Upper lobe of right lung (tissue), 1 donor: ENCODE results near the gene NAALADL2. TPM values are rescaled to one million over a fixed set of nuclear protein-coding genes. Genes with fewer than 3 reads are reported as not detected.
A peak's percentile ranks its signal among the peaks of the same experiment; 100 is the strongest.
"Not testable (repeated sequence)": the region's sequence is repeated elsewhere in the genome, so short reads cannot be mapped to it uniquely, and the experiment has no call there.

ENCODE experiments used
- ATAC-seq: fragments of 200-7000 bp; cut with Tn5 transposase; one replicate; pipeline ENCODE4 v1.9.1; 2020; ENCODE audit warnings: mild to moderate bottlenecking, moderate library complexity
- DNase-seq: peaks from one replicate; pipeline ENCODE4 v3.0.0-alpha.2; 2020
- H3K27ac ChIP-seq: fragments of 200-600 bp; one replicate; pipeline ENCODE4 v1.8.0; 2022
- H3K27me3 ChIP-seq: fragments of 200-600 bp; one replicate; pipeline ENCODE4 v1.8.0; 2022; ENCODE audit warnings: mild to moderate bottlenecking
- H3K36me3 ChIP-seq: fragments of 200-600 bp; one replicate; pipeline ENCODE4 v1.8.0; 2022
- H3K4me1 ChIP-seq: fragments of 200-600 bp; one replicate; pipeline ENCODE4 v1.8.0; 2022
- H3K4me3 ChIP-seq: fragments of 200-600 bp; one replicate; pipeline ENCODE4 v1.8.0; 2022; ENCODE audit warnings: mild to moderate bottlenecking
- H3K9me3 ChIP-seq: fragments of 200-600 bp; one replicate; pipeline ENCODE4 v1.8.0; 2022
- intact Hi-C: fragments of 100-400 bp; cut with DNase I; formaldehyde crosslinking; loops from one replicate; pipeline ENCODE4 v1.11.0; 2022
- total RNA-seq: library from RNA; stranded (reverse); fragmentation: NEBNext Ultra II Directional; extraction: Animal tissue kit (Norgen Biotek cat#: 25700); gene quantifications from one replicate; pipeline ENCODE4 v1.2.1, GENCODE V29; 2021
- TF ChIP-seq, protein P1 (sequence below): fragments of 200-600 bp; IDR thresholded peaks from one replicate; pipeline ENCODE4 v1.8.0; 2022; ENCODE audit warnings: antibody characterized with exemption
- donor health status: DM: no; HTN: yes; CAD: no; lungs with severe emphysema.

The NAALADL2 gene
- total RNA-seq, 1 donor from 2014 or later, result 8.5 TPM

DNA sequence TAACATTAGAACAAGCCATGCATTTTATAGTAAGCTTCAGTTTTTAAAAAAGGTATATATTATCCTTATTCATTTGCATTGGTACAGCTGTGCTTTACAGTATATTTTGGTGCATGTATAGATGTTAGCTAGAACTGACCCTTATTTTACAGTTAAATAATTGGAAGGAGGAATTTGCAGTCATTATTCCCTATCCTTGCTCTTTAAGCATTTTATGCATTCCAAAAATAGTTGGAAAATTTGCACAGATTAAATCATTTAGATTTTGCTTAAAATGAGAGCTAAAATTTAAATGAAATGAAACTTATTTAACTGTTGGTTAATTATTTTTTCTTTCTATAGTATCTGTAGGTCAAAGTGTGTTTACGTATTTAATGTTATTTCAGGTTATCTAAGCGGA is 667.1 kb downstream of the NAALADL2 start:
- Histone ChIP-seq H3K27me3 (no peaks in the 10 kb centered on the region), H3K9me3 (no peaks in the 10 kb centered on the region), H3K4me1 (no peaks in the 10 kb centered on the region), H3K4me3 (peak overlapping the region; percentile 40), H3K27ac (no peak overlapping the region), H3K36me3 (no peaks in the 10 kb centered on the region)
- ATAC-seq (no peak), DNase-seq (no peak)
- TF ChIP-seq, protein P1, sequence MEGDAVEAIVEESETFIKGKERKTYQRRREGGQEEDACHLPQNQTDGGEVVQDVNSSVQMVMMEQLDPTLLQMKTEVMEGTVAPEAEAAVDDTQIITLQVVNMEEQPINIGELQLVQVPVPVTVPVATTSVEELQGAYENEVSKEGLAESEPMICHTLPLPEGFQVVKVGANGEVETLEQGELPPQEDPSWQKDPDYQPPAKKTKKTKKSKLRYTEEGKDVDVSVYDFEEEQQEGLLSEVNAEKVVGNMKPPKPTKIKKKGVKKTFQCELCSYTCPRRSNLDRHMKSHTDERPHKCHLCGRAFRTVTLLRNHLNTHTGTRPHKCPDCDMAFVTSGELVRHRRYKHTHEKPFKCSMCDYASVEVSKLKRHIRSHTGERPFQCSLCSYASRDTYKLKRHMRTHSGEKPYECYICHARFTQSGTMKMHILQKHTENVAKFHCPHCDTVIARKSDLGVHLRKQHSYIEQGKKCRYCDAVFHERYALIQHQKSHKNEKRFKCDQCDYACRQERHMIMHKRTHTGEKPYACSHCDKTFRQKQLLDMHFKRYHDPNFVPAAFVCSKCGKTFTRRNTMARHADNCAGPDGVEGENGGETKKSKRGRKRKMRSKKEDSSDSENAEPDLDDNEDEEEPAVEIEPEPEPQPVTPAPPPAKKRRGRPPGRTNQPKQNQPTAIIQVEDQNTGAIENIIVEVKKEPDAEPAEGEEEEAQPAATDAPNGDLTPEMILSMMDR, result no peak
- intact Hi-C loops, result no loop called here

DNA sequence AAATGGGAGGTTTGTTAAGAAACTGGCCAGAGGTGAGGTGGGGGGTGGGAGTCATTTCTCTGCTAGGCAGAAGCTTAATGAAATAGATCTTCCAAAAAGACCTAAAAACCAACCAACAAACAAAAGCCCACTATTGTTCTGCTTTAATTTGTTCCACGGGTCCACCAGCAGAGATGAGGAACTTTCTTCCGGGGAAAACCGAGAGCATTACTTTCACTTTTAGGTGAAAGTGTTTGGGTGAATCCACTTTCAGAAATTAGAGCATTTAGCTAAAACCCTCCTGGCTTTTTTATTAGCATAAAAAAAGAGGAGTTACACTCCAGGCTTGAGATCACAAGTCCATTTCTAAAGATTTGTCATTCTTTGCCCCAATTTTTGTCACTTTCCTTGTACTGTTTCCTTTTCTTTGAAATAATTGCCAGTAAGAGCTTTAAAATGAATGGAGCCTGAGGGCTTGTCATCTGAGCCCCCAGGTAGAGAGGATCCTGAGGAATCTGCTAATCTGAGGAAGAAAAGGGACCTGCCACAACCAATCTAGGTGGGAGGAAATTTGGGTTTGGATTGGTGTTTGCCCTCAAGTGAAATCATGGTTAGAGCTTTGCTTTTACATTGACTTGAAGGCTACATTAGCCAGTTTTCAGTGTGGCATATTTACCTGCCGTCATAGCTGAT is 667.6 kb downstream of the NAALADL2 start:
- no peaks in the 10 kb centered on the region for H3K36me3 ChIP-seq
- ATAC-seq (no peak), DNase-seq (no peak)
- H3K27ac ChIP-seq, result no peak overlapping the region
- no peaks in the 10 kb centered on the region for H3K9me3 ChIP-seq
- TF ChIP-seq, protein P1, result no peak
- intact Hi-C loops, result no loop called here
- H3K4me1 ChIP-seq, result no peaks in the 10 kb centered on the region
- peak overlapping the region; percentile 40 for H3K4me3 ChIP-seq
- no peaks in the 10 kb centered on the region for H3K27me3 ChIP-seq

DNA sequence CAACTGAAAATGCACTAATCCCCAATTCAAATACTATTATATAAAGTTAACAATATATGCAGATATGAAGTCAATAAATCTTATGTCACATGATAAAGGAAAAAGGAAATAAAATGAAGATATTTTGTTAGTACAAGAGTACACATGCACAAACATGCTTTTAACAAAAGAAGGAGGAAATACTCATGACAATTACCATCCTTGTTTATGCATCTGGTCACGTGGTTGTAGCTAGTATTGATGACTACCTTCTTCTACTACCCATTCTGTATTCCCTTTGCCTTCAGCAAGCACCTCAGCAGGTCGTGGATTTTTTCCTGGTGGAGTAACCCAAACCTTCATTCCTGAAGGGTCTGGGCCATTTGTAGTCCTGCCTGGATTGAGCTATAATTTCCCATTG is 669.6 kb downstream of the NAALADL2 start:
- H3K4me3 ChIP-seq, DNase-seq, H3K36me3 ChIP-seq, H3K27me3 ChIP-seq, H3K4me1 ChIP-seq, ATAC-seq, H3K9me3 ChIP-seq, intact Hi-C loops, H3K27ac ChIP-seq: not testable (repeated sequence)

DNA sequence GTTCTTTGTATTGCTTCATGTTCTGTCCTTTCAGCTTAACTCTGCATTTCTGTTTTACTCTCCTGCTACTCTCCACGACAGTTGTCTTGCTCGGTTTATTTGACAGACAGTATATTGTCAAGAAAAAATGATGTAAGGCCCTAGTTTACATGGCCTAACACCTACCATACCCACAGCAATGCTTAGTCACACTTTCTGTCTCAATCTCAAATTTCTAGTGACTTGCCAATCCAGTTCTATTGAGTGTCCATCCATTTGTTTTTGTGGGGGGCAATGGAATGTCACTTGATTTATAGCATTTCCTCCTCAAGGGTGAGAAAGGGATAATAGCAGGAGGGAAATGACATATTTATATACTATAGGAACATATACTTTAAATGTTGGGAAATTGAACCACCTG is 676.2 kb downstream of the NAALADL2 start:
- intact Hi-C loops, result no loop called here
- ATAC-seq, result no peak

DNA sequence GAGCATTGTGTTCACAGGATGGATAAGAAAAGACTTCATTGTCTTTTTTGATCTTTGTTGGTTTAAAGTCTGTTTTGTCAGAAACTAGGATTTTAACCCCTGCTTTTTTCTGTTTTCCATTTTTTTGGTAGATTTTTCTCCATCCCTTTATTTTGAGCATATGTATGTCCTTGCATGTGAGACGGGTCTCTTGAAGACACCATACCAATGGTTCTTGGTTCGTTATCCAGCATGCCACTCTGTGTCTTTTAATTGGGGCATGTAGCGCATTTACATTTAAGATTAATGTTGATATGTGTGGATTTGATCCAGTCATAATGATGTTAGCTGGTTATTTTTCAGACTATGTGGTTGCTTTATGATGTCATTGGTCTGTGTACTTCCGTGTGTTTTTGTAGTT is 687.0 kb downstream of the NAALADL2 start:
- Histone ChIP-seq H3K36me3 (no peaks in the 10 kb centered on the region), H3K27me3 (no peaks in the 10 kb centered on the region), H3K9me3 (peaks cover 15% of the 10 kb centered on the region), H3K4me1 (no peaks in the 10 kb centered on the region), H3K27ac (no peak overlapping the region), H3K4me3 (no peak overlapping the region)
- intact Hi-C loops, result no loop called here
- ATAC-seq, result no peak
- TF ChIP-seq, protein P1, result no peak
- no peak for DNase-seq

More for the DNA sequence above, 676.2 kb downstream of the NAALADL2 start:
- H3K4me3 ChIP-seq, result no peak overlapping the region
- no peaks in the 10 kb centered on the region for H3K36me3 ChIP-seq
- no peaks in the 10 kb centered on the region for H3K4me1 ChIP-seq
- no peaks in the 10 kb centered on the region for H3K9me3 ChIP-seq
- no peak for DNase-seq
- H3K27ac ChIP-seq, result no peak overlapping the region
- no peaks in the 10 kb centered on the region for H3K27me3 ChIP-seq
- TF ChIP-seq, protein P1, result no peak

DNA sequence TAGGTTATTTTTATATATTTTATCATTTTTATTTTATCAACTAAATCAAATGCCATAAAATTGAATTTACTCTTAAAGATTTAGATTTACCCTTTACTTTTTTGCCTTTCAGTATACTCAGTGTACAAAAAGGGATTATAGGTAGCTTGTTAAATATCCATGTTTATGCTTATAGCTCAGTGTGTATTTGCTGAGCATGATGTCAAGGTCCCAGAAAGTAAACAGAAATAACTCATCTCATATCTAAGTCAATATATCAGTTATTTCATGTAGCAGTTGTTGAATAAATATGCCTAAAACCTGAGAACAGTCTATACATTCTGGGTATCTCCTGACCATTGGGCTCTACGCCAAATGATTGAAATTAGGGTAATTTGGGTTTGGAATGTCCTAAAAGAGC is 693.8 kb downstream of the NAALADL2 start:
- H3K27me3 ChIP-seq, result no peaks in the 10 kb centered on the region
- intact Hi-C loops, result no loop called here
- no peaks in the 10 kb centered on the region for H3K9me3 ChIP-seq
- no peaks in the 10 kb centered on the region for H3K36me3 ChIP-seq
- no peak for DNase-seq
- no peak overlapping the region for H3K27ac ChIP-seq
- no peak overlapping the region for H3K4me3 ChIP-seq
- H3K4me1 ChIP-seq, result no peaks in the 10 kb centered on the region
- no peak for ATAC-seq
- TF ChIP-seq, protein P1, result no peak
